H1 (cell line): ENCODE results near the gene UPF1.

Experiments
- BRCA1 ChIP-seq: IDR thresholded peaks from 2 replicates; pipeline ENCODE4 v1.6.1; 2012; ENCODE audit warnings: low read depth, low read length, improper control_type of control experiment
- SIN3A ChIP-seq, 2 experiments: IDR thresholded peaks in 1 of 2; conservative IDR thresholded peaks in 1 of 2; 2 replicates each; pipeline ENCODE4 v1.6.1; 2011 to 2012; ENCODE audit warnings: low read length in 2 of 2, improper control_type of control experiment in 1 of 2, low read depth in 1 of 2, mild to moderate bottlenecking in 1 of 2
- TF ChIP-seq, protein P1 (sequence below), 3 experiments: IDR thresholded peaks; 1 replicate in 2 of 3; 2 replicates in 1 of 3; pipeline versions ENCODE4 v1.5.1 to v1.6.1; 2011; ENCODE audit warnings: low read length in 3 of 3, mild to moderate bottlenecking in 3 of 3, inconsistent platforms in 2 of 3, low read depth in 1 of 3, moderate library complexity in 1 of 3; ENCODE audit not compliant: insufficient read depth in 1 of 3; ENCODE audit errors: control extremely low read depth in 1 of 3

DNA sequence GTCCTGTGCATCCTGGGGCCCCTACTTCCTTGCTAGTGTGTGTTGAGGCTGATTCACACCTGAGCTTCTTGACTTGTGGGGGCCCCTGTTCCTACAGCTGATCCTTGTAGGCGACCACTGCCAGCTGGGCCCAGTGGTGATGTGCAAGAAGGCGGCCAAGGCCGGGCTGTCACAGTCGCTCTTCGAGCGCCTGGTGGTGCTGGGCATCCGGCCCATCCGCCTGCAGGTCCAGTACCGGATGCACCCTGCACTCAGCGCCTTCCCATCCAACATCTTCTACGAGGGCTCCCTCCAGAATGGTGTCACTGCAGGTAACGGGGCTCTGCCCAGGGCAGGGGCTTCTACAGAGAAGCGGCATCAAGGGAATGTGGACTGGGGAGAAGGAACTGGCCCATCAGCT is 25.5 kb downstream of the UPF1 start:
- no peak for TF ChIP-seq SIN3A (conservative IDR thresholded peaks at IDR 0.05 in 1 of 2, IDR thresholded peaks at IDR 0.05 in 1 of 2; ENCODE audit: low read depth in 1 of 2, low read length in 2 of 2)
- TF ChIP-seq BRCA1: no peak
- TF ChIP-seq, protein P1, sequence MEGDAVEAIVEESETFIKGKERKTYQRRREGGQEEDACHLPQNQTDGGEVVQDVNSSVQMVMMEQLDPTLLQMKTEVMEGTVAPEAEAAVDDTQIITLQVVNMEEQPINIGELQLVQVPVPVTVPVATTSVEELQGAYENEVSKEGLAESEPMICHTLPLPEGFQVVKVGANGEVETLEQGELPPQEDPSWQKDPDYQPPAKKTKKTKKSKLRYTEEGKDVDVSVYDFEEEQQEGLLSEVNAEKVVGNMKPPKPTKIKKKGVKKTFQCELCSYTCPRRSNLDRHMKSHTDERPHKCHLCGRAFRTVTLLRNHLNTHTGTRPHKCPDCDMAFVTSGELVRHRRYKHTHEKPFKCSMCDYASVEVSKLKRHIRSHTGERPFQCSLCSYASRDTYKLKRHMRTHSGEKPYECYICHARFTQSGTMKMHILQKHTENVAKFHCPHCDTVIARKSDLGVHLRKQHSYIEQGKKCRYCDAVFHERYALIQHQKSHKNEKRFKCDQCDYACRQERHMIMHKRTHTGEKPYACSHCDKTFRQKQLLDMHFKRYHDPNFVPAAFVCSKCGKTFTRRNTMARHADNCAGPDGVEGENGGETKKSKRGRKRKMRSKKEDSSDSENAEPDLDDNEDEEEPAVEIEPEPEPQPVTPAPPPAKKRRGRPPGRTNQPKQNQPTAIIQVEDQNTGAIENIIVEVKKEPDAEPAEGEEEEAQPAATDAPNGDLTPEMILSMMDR (IDR thresholded peaks at IDR 0.05; ENCODE audit: control extremely low read depth in 1 of 3, insufficient read depth in 1 of 3, low read depth in 1 of 3, low read length in 3 of 3): no peak
